ENCODE data around the gene SF1.

SF1 gene

GRCh38 chr11:64759722-64760719, 18.3 kb downstream of the SF1 start, which contains the start of gene PYGM:
Gene PYGM, minus strand, starts transcription at chr11:64759974. Its CDS starts 76 bp downstream, at chr11:64759898.
- DNase-seq, result no peak

- DNase-seq, result no peak
These were observed 19.1 kb downstream of the SF1 start for GRCh38 chr11:64759131-64759721.

- DNase-seq, result no peak
These were observed 19.8 kb downstream of the SF1 start for GRCh38 chr11:64758330-64759079.

- DNase-seq, result no peak
These were observed 20.6 kb downstream of the SF1 start for GRCh38 chr11:64757549-64758329.

GRCh38 chr11:64755681-64756361, 22.5 kb downstream of the SF1 start:
- DNase-seq, result no peak

- DNase-seq, result no peak
These were observed 23.3 kb downstream of the SF1 start for GRCh38 chr11:64754919-64755662.

GRCh38 chr11:64754124-64754918, 24.0 kb downstream of the SF1 start:
- no peak for DNase-seq

- no peak for DNase-seq
These were observed 24.8 kb downstream of the SF1 start for GRCh38 chr11:64753380-64754123.

GRCh38 chr11:64753019-64753379, 25.3 kb downstream of the SF1 start:
- DNase-seq, result no peak

GRCh38 chr11:64752175-64752970, 26.0 kb downstream of the SF1 start:
- no peak for DNase-seq

- no peak for DNase-seq
These were observed 26.8 kb downstream of the SF1 start for GRCh38 chr11:64751580-64751979.

- no peak for DNase-seq
These were observed 27.2 kb downstream of the SF1 start for GRCh38 chr11:64751136-64751535.

GRCh38 chr11:64750361-64751054, 27.8 kb downstream of the SF1 start:
- no peak for DNase-seq

GRCh38 chr11:64747961-64748665, 30.2 kb downstream of the SF1 start:
- DNase-seq, result no peak

GRCh38 chr11:64746486-64746885, 31.9 kb downstream of the SF1 start:
- no peak for DNase-seq

GRCh38 chr11:64745521-64746328, 32.6 kb downstream of the SF1 start:
- DNase-seq, result peak; percentile 54

GRCh38 chr11:64745189-64745520, 33.2 kb downstream of the SF1 start:
- DNase-seq, result peak; percentile 39

Measured in suppressor macrophage treated with lipopolysaccharide for 4 hours (primary cell).